NCI-H82 (cell line): ENCODE measurements around the gene MLLT10.

ENCODE experiments used
- DNase-seq: peaks from one replicate; lab custom pipeline; 2025; lab: John Stamatoyannopoulos, UW

MLLT10 gene

DNA sequence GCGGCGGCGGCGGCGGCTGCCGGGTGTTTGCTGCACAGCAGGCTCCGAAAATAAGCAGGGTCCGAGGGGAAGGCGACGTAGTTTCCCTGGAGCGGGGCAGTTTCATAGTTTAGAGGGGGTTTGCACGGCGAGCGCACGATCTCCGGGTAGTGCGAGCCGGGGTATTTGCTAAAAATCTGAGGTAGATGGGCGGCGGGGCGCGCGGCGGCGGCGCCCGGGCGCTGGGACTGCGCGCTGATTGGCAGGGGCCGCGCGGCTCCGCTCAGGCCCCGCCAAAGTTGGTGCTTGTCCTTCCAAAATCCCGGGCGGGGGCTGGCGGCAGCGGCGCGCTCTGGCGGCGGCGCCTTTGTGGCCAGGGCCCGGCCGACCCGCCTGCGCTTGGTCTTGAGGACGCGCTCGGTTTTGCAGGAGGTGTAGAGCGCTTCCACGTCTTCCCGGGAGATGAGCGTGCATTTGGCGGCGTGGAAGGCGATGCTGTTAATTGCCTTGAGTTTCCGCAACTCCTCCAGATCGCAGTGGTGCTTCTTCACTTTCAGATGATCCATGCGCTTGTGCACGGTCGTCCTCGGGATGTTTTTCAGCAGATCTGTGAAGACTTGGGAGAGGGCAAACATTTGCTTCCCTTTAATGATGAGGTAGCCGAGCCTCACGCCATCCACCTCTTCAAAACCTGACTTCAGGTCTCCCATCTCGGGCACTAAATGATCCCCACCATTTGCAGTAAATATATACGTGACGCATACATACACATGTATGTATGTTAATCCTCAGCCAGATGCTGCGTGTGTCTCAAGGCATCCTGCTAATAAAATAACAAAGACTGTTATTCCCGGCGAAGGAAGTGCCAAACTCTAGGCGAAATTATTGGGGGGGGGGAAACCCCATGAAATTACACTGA lies 16.6 kb upstream of the MLLT10 start:
- DNase-seq: peak; percentile 79

DNA sequence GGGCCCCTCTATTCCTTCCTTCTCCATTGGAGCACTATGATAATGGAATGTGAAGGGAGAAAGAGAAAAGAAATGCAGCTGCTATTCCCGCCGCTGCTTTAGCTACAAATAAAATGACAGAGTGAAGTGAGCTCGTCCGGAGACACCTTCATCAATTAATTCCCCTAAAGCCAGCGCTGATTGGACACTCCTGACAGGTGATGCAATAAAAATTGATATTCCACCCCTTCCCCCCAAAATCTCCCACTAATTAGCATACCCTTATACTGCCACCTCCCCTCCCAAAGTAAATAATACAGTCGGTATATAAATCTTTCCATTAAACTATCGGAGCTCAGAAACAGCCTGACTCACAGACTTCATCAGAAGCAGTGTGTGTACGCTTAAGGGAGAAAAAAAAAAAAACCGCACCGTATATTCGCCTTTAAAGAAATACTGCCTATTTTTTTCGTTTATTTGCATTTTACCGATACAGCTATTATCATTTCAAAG lies 15.8 kb upstream of the MLLT10 start:
- DNase-seq: peak; percentile 90

DNA sequence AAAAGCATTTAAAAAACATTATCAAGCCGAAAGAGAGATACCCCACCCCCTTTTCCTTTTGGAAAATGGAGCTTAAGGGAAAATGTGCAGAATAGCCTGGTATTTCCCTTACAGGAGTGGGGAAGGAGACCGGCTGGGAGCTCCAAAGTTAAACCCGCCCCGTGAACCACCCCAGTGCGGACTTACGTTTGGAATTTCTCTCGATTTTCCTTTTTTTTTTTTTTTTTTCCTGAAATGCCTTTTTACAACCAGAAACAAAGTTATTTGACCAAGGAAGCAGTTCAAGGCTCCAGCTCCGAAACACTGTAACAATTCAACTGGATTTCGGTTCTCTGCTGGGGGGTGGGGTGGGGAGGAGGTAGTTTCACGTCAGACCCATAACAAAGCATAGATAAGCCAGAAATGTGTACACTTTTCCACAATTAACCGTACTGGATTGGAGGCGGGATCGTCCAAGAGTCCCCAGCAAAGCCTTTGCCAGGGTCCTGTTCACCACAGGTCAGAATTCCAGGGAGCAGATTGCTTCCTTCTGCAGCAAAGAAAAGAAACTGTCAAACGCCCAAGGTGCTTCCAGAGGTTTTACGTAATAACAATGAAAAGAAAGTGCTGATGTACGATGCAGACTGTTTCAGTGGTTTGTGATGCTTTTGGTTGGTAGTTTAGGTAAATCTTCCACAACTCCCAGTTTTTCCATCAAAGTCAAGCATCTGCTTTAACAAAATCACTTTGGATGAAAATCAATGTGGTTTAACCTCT lies 15.2 kb upstream of the MLLT10 start:
- DNase-seq: peak; percentile 57

DNA sequence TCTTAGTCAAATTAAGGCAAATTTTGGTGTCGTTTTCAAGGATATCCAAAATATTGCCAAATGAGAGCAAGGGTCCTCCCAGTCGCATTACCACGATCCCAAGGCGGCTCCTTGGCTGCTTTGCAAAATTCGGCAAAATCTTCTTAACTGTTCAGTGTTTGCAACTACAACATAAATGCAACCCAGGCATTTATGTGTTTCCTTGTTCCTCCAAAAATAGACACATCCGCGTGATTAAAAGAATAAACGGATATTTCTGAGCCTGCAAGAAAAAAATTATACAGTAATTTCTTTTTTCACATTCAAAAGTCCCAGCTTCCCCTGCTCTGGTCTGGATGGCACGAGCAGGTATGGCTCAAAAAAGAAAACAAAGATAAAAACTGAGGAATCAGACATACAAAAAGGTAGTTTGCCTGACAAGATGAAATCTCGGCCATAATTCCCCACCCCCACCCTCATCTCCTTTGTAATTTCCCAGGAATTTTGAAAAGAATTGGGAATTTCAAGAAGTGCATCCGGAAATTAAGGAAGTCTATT lies 14.6 kb upstream of the MLLT10 start:
- DNase-seq: no peak

DNA sequence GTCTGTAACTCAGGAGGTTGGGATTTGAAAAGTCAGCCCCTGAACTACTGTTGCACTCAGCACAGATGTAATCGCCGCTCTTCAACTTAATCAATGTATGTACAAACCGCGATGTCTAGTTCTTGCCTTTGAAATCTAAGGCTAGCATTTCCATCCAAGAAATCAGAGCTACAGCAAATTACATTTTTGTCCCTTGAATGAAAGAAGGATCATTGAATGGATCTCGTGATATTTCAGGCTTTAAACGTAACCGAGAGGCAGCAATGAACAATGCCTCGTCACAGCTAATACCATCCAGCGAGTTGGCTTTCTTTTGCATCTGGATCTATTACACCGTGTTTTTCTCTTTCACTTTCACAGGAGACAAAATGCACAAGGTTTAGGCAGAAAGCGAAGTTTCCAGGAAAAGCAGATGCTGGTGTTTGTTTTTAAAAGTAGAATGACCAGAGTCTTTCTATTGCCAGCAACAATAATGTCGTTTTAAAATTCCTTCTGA lies 14.0 kb upstream of the MLLT10 start:
- DNase-seq: peak; percentile 62

DNA sequence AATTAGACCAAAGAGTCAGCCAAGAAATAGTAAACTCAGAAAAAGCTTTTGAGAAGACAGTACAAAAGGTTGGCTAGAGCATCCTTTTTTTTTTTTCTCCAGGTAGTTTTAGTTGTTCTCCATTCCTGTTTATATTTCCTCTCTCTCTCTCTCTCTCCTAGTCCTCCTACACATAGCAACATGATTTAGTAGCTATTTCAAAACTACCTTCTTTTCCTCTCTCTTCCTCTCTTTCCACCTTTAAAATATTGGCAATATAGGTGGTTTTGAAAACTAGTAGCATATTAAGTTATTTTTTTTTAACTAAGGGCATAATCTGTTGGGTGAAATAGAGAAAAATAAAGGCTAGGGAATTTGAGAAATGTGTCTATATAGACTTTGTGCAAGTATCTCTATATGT lies 13.5 kb upstream of the MLLT10 start:
- no peak for DNase-seq

DNA sequence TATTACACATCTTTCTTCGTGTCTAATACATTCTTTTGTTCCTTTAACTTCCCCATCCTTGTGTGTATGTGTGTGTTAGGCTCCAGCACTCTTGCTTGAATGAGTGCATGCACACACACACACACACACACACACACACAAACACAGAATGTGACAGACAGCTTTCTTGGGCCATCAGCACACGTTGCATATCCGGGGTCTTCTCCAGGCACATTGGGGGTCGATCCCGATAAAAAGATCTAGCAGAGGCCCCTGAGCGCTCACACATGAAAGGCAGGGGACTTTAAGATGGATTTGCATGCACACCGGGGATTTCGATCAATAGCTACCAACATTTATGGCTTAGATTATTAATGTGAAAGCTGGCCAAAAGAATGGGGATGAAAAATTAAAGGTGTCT lies 13.1 kb upstream of the MLLT10 start:
- DNase-seq: peak; percentile 65

DNA sequence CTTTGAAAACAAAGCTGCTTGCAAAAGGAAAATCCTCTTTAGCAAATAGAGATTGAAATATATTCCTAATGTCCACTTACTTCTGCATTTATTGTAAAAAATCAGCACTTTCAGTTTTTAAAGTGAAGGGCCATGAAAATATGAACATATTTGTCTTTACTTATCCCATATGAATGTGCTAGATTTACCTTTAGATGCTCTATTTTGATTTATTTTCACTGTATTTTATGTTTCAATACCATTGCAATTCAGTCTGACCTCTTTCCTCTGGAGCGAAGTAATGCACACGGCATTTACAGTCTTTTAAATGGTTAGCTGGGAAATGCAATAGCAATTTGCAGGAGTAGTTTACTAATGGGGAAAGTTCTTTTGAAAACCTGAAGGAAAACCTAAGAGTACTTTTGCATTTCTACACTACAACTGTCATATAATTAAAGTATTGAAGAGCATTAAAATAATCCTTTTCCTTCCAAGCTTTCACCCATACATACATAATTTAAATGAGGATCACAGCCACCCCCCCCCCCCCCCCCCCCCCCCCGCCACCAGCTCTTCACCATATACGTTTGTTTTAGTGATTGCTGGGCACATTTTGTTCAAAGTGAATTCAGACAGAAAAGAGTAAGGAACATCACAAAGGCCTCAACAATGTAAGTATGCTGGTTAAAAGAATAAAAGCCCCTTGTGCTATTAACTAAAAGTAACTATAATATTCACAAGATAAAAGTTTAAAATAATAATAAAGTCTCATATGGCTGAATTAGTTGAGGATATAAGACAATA lies 12.1 kb upstream of the MLLT10 start:
- no peak for DNase-seq

DNA sequence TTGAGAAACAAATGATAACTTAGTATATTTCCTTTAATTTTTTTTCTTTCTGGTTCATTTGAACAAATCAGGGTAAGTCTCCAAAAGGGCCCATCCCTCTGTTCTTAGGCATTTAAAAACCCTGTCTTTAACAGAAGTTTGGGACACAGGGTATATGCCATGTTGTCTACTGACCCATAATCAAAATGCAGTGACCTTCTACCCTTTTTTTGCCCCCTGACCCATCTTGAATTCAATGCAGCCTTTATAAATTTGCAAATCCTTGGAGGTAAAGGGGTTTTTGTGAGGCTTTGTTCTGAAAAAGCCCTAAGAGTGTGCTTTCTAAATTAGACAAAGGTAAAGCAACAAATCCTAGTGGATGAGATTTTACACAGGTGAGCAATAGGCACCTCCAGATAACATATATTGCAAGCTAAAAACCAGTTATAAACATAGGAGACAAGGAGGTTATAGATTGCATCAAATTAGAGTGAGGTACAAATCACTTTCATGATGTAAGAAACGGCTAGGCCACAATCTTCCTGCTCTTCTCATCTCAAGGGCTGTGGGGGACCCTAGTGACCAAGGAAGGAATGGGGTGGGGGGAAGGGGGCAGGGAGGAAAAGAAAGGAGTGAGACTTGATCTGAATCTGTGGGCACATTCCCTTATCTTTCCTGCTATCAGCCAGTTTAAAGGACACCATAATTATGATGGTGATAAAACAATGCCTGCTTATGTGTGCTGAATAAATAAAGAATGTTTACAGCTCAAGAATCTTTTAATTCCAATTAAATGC lies 11.2 kb upstream of the MLLT10 start:
- DNase-seq: peak; percentile 75

DNA sequence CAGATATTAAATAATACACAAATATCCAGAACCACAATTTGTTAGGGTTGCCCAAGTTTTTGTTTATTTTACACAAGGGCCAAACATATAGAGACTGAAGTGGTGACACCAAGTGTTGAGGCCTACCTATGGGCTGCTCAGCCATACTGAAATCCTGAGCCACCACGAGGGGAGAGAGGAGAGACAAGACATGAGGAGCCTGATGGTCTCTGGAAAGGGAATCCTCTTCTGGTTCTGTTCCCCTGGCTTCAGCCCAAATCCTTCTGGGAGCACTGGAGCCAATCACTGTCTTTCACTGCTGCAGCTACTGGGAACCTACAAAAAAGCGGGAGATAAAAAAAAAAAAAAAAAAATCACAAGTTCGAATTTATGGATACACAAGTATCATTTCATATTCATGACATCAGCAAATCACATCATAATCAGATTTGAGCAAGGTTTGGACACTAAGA lies 10.4 kb upstream of the MLLT10 start:
- DNase-seq: peak; percentile 89

DNA sequence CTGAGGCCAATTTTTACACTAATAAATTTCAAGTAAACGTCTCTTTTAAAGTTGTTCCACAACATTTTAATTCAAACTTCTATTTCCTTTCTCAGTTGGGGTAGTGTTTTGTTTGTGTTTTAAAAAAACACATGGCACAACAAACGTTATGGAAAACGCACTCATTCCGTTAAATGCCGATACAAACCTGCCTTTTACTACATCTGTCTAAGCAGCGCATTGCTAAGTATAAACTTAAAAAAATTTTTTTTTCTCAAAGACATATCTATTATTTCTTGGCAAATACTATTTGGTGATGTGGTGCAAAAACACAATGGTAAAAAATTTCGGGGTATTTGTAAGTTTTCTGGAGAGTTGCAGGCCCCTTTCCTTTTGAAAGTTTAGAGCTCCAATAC lies 9.9 kb upstream of the MLLT10 start:
- DNase-seq: no peak

DNA sequence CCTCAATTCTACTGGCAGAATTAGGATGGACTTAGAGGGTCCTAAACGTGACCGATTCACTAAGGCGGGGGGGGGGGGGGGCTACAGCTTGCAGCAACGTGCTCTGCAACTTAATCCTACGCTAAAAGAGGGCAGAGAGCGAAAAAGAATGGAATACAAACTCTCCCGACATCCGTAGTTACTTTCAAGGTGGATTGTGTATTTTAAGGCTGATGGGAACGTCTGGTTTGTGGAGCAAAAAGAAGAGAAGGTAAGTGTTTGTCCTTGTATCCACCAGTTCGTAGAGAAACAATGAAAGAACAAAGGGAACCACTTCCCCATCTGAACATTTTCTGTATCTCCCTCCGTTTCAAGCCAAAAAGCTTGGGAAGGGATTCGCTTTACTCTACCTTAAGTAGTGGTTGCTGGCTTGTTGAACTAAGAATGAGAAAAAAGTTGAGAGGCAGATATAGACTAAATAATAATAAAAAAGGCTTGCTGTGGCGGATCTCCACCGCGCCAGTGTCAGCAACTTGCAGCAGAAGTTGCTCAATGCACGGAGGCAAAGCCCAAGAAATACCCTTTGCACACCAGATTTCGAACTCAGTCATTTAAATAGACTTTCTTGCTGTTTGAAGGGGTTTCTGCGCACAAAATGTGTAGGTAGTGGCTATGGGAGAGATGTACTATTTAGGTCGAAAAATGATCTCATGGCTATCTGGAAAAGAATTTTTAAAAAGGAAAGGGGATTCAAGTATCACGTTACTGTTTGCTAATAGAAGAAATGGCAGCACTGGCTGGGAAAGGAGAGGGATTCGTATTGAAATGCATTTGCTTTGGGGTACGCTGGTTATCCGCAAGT lies 9.3 kb upstream of the MLLT10 start:
- peak; percentile 75 for DNase-seq

DNA sequence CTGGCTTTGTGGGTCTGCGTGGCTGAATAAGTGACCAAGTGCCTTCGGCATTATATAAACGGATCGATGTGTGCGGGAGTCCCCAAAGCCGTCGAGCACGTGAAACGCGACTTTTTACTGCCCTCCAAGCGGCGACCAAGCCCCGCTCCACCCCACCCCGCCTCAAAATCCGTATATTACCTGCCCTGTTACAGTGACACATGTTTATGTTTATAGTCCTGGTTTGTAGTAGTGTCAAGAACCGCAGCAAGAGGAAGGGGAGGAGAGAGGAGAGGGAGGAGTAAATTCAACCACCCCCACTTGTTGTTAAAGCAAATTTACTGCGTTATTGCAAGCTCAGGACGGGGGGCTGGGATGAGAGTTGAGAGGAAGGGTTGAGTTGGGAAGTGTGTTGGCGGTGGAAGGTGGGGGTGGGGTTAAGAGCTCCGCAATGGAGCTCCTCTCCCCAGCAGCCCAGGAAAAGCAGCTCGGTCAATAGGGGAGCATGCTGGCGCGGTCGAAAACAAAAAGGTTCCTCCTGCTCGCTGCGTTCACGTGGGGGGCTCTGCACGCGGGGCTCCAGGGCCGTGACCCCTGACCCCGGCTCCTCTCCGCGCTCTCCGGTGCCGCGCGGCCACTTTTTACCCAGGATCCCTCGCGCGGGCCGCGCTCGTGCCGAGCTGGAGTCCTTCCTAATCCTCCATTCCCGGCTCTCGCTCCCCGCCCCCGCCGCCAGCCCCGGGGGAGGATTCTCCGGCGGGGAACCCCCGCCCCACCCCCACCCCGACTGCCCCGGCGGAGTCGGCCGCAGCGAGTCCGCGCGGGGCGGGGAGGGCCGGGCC lies 8.5 kb upstream of the MLLT10 start, which contains the start of gene SKIDA1:
Gene SKIDA1, minus strand, starts transcription at position 316 of the 821 bp plus-strand sequence. CDS start 7,860 bp downstream, outside the sequence.
- peak; percentile 97 for DNase-seq

DNA sequence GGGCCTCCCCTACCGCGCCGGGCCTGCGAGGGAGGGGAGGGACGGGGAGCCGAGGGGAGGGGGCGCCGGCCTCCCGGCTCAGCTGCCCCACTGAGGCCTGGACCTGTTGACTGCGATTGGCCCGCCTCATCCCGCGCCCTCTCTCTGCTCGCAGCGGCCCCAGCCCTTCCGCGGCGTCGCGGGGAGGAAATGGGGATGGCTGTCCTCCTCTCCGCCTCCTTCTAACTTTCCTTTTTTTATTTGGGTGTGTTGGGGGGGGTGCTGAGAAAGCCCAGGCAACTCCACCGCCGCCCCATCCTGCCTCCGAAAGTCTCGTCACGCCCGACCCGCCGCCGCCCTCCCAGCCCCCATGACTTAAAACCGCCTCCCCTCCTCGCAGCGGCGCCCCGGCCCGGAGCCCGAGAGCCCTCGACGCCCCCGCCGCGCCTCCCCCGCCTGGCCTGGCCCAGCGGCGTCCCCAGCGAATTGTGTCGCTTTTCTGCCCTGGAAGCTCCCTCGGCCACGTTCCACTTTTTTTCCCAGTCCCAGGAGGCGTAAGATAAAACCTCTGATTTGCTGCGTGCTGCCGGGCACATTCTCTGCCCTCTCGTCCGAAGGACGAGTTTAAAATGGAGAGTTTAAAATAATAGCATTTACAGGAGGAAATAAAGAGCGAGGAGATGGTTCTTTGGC lies 7.7 kb upstream of the MLLT10 start:
- DNase-seq: peak; percentile 94

DNA sequence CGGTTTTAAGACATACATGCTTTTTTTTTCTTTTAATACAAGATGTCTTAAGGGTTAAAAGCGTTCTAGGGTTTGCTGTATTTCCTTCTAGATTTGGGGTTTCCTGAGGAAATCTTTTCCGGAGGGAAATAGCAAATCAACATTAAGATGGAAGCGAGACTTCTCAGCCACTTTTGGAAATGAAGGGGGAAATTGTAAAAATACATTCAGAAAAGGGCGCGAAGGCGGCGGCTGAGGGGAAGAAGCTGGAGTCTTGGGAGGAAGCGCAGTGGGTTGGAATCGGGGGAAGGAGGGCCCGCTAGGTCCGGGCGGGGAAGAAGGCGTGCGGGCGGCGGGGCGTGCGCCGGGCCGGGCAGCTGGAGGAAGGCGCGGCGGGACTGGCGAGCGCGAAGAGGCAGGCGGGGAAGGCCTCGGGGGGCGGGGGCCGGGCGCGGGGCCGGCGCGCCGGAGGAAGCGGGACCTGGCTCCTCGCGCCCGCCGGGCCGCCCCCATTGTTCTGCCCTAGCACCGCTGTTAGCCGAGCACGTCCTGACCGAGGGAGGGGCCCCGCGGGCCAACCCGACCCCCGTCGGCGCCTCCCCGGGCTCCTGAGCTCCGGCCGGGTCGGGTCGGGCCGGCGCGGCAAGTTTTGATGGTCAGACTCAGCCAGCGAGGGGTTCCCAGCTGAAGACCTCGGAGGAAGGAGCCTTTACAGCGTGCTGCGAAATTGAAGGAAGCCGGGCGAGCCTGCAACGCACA lies 7.0 kb upstream of the MLLT10 start:
- peak; percentile 71 for DNase-seq

DNA sequence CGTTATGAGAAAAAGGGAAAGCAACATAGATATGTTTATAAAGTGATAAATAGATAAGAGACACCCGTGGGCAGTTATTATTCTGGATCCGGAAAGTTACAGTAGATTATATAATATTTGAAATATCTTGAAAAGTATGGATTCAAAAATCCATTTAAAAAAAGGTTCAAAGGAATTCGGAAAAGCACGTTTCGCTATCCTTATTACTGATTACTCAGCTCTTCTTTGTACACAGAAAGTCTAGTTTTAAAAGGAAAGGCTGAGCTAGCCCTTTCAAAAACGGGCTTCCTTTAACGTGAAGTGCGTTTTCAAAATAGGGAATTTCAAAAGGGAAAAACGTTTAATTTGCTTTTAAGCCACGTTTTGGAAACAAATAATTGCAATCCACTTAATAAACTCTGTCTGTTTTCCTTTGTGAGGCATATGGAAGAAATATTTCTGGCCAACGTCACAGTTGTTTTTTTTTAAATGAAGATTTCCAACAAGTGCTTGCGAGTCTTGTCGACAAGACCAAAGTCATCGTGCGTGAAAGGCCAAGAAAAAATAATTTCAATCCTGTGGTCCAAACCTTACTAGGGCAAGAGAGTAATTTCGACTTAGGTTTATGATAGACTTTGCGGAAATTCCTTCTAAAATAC lies 6.3 kb upstream of the MLLT10 start:
- DNase-seq: peak; percentile 55
